Liver (tissue), 9 donors: Measurements from ENCODE around the gene HOMER3. TPM values are rescaled to one million over a fixed set of nuclear protein-coding genes. Genes with fewer than 3 reads are reported as not detected.

Source experiments
- DNase-seq: peaks from one replicate; pipeline ENCODE4 v3.0.0-alpha.2; 2017; ENCODE audit warnings: low spot score
- H3K27ac ChIP-seq, 2 donors: one replicate each; pipeline ENCODE4 v1.7.0; 2013; ENCODE audit warnings: inconsistent platforms in 2 of 2, low read length in 2 of 2, control low read depth in 1 of 2, low read depth in 1 of 2, mild to moderate bottlenecking in 1 of 2
- H3K27me3 ChIP-seq, 4 donors: one replicate each; pipeline versions ENCODE4 v1.6.1 to v1.7.0; 2013; ENCODE audit warnings: low read length in 3 of 4, inconsistent platforms in 1 of 4, mild to moderate bottlenecking in 1 of 4, moderate library complexity in 1 of 4; ENCODE audit not compliant: control insufficient read depth in 4 of 4, insufficient read depth in 4 of 4
- H3K36me3 ChIP-seq, 4 donors: one replicate each; pipeline versions ENCODE4 v1.6.1 to v1.7.0; 2013; ENCODE audit warnings: low read length in 3 of 4, mild to moderate bottlenecking in 3 of 4, low read depth in 1 of 4, moderate library complexity in 1 of 4; ENCODE audit not compliant: control insufficient read depth in 4 of 4, insufficient read depth in 3 of 4
- H3K4me1 ChIP-seq, 4 donors: one replicate each; pipeline versions ENCODE4 v1.6.1 to v1.7.0; 2013; ENCODE audit warnings: low read length in 3 of 4, mild to moderate bottlenecking in 3 of 4, moderate library complexity in 1 of 4; ENCODE audit not compliant: control insufficient read depth in 4 of 4, insufficient read depth in 4 of 4
- H3K4me3 ChIP-seq, 3 donors: one replicate each; pipeline versions ENCODE4 v1.6.1 to v1.7.0; 2013; ENCODE audit warnings: low read length in 3 of 3, control low read depth in 1 of 3, low read depth in 1 of 3, mild to moderate bottlenecking in 1 of 3
- H3K9ac ChIP-seq, 2 donors: one replicate each; pipeline ENCODE4 v1.7.0; 2013; ENCODE audit warnings: low read length in 2 of 2, mild to moderate bottlenecking in 2 of 2, moderate library complexity in 2 of 2, control low read depth in 1 of 2, low read depth in 1 of 2
- H3K9me3 ChIP-seq, 4 donors: one replicate each; pipeline versions ENCODE4 v1.6.1 to v1.7.0; 2013; ENCODE audit warnings: low read length in 3 of 4; ENCODE audit not compliant: control insufficient read depth in 4 of 4
- ATF3 ChIP-seq: IDR thresholded peaks from 2 replicates; pipeline ENCODE4 v1.6.1; 2016; ENCODE audit warnings: antibody characterized with exemption
- CTCF ChIP-seq: fragments of 150-350 bp; IDR thresholded peaks from 2 replicates; pipeline ENCODE4 v1.5.1; 2017; ENCODE audit warnings: improper control_type of control experiment, low read depth, low read length; ENCODE audit not compliant: missing input control
- EGR1 ChIP-seq, 2 donors: IDR thresholded peaks; 2 replicates each; pipeline ENCODE4 v1.6.1; 2016 to 2018; ENCODE audit warnings: antibody characterized with exemption in 2 of 2, low read depth in 2 of 2
- FOXA1 ChIP-seq: IDR thresholded peaks from 2 replicates; pipeline ENCODE4 v1.6.1; 2016; ENCODE audit warnings: antibody characterized with exemption
- FOXA2 ChIP-seq: IDR thresholded peaks from 2 replicates; pipeline ENCODE4 v1.6.1; 2016; ENCODE audit warnings: antibody characterized with exemption
- GABPA ChIP-seq, 2 donors: IDR thresholded peaks in 1 of 2; conservative IDR thresholded peaks in 1 of 2; 2 replicates each; pipeline ENCODE4 v1.6.1; 2016; ENCODE audit warnings: antibody characterized with exemption in 2 of 2, mild to moderate bottlenecking in 1 of 2, moderate library complexity in 1 of 2
- HNF4A ChIP-seq, 2 donors: conservative IDR thresholded peaks; 2 replicates each; pipeline ENCODE4 v1.6.1; 2016; ENCODE audit warnings: antibody characterized with exemption in 2 of 2, mild to moderate bottlenecking in 2 of 2
- HNF4G ChIP-seq: IDR thresholded peaks from 2 replicates; pipeline ENCODE4 v1.6.1; 2016; ENCODE audit warnings: antibody characterized with exemption
- JUND ChIP-seq, 2 donors: IDR thresholded peaks; 2 replicates each; pipeline ENCODE4 v1.6.1; 2016; ENCODE audit warnings: antibody characterized with exemption in 2 of 2
- MAX ChIP-seq: IDR thresholded peaks from 2 replicates; pipeline ENCODE4 v1.6.1; 2016; ENCODE audit warnings: antibody characterized with exemption
- NR2F2 ChIP-seq: IDR thresholded peaks from 2 replicates; pipeline ENCODE4 v1.6.1; 2016; ENCODE audit warnings: antibody characterized with exemption
- REST ChIP-seq: IDR thresholded peaks from 2 replicates; pipeline ENCODE4 v1.6.1; 2016; ENCODE audit warnings: antibody characterized with exemption, mild to moderate bottlenecking
- RXRA ChIP-seq, 2 donors: IDR thresholded peaks; 2 replicates each; pipeline ENCODE4 v1.6.1; 2017 to 2018; ENCODE audit warnings: antibody characterized with exemption in 2 of 2, mild to moderate bottlenecking in 1 of 2
- SP1 ChIP-seq: IDR thresholded peaks from 2 replicates; pipeline ENCODE4 v1.6.1; 2018; ENCODE audit warnings: antibody characterized with exemption, mild to moderate bottlenecking
- TAF1 ChIP-seq: conservative IDR thresholded peaks from 2 replicates; pipeline ENCODE4 v1.6.1; 2016; ENCODE audit warnings: antibody characterized with exemption, mild to moderate bottlenecking
- YY1 ChIP-seq: IDR thresholded peaks from 2 replicates; pipeline ENCODE4 v1.6.1; 2016; ENCODE audit warnings: antibody characterized with exemption, mild to moderate bottlenecking
- ZBTB33 ChIP-seq: IDR thresholded peaks from 2 replicates; pipeline ENCODE4 v1.6.1; 2016; ENCODE audit warnings: antibody characterized with exemption
- WGBS: extraction: QIAGEN DNeasy Blood & Tissue Kit; methylation state at CpG from one replicate; pipeline ENCODE4 v1.1.7; 2013; 5-methylcytosine and 5-hydroxymethylcytosine counted together
- polyA plus RNA-seq, 2 donors: library from polyadenylated mRNA; stranded (reverse) in 1 of 2; unstranded in 1 of 2; fragments of 200-250 nt in 1 of 2; fragments of >200 nt in 1 of 2; fragmentation: Nextera tagmentation in 1 of 2; extraction: Ambion mirVana in 1 of 2; gene quantifications; one replicate each; pipeline versions ENCODE4 v1.2.1 to v1.2.3, GENCODE V29; 2013 to 2015
- total RNA-seq, 2 donors: library from RNA; depleted of rRNA; stranded (reverse); fragments of >200 nt; gene quantifications; one replicate each; pipeline ENCODE4 v1.2.3, GENCODE V29; 2014
- donor health status: healthy.
- donor health status: healthy.
- donor health status: healthy.
- donor health status: healthy.
- donor health status: healthy.

Gene HOMER3
- total and polyA plus RNA-seq, 4 donors: 0.18 to 5.4 (median 3.5) TPM

- DNase-seq: no peak
- TF ChIP-seq MAX (no peak), ZBTB33 (no peak), FOXA1 (no peak), SP1 (no peak), FOXA2 (no peak), NR2F2 (no peak), HNF4A (conservative IDR thresholded peaks at IDR 0.05) (no peak), JUND (IDR thresholded peaks at IDR 0.05) (no peak), YY1 (no peak), EGR1 (IDR thresholded peaks at IDR 0.05; ENCODE audit: low read depth in 2 of 2) (no peak), CTCF (no peak), HNF4G (no peak), TAF1 (no peak)
- Histone ChIP-seq H3K4me3 (no peak overlapping the region), H3K9ac (no peak overlapping the region), H3K27me3 (no peaks in the 10 kb centered on the region), H3K9me3 (no peaks in the 10 kb centered on the region), H3K4me1 (peaks cover 0 to 3% (median under 1%) of the 10 kb centered on the region in 4 donors), H3K27ac (no peak overlapping the region), H3K36me3 (peaks cover 0 to 17% (median 1%) of the 10 kb centered on the region in 4 donors)
- WGBS: 85% methylated on average over 34 of the region's 34 CpGs
These were observed 9.5 kb downstream of the HOMER3 start for GRCh38 chr19:18931316-18932162.

GRCh38 chr19:18929311-18929710 lies 11.7 kb downstream of the HOMER3 start:
- no peaks in the 10 kb centered on the region for H3K27me3 ChIP-seq
- DNase-seq: no peak
- H3K4me1 ChIP-seq: peaks cover 0 to 3% (median under 1%) of the 10 kb centered on the region in 4 donors
- TF ChIP-seq RXRA (IDR thresholded peaks at IDR 0.05): no peak
- TF ChIP-seq GABPA (IDR thresholded peaks at IDR 0.05 in 1 of 2, conservative IDR thresholded peaks at IDR 0.05 in 1 of 2): no peak
- TF ChIP-seq FOXA1: no peak
- TF ChIP-seq TAF1: no peak
- no peak for TF ChIP-seq ZBTB33
- no peak for TF ChIP-seq REST
- no peak for TF ChIP-seq SP1
- no peak for TF ChIP-seq ATF3
- WGBS: 92% methylated on average over 25 of the region's 25 CpGs
- no peak overlapping the region for H3K27ac ChIP-seq
- H3K36me3 ChIP-seq: peaks cover 10 to 34% (median 15%) of the 10 kb centered on the region in 4 donors
- no peak overlapping the region for H3K9ac ChIP-seq
- no peak overlapping the region for H3K4me3 ChIP-seq
- H3K9me3 ChIP-seq: no peaks in the 10 kb centered on the region
